HG03025 (cell line): Measurements from ENCODE around the gene DNMBP.
"Not testable (repeated sequence)": the region's sequence is repeated elsewhere in the genome, so short reads cannot be mapped to it uniquely, and the experiment has no call there.

Experiments
- ATAC-seq: cut with Tn5 transposase; IDR thresholded peaks from one replicate; pipeline ENCODE4 v1.9.1; 2021; ENCODE audit warnings: mild to moderate bottlenecking, moderate library complexity; ENCODE audit not compliant: unreplicated experiment, low FRiP score

Gene DNMBP

GRCh38 chr10:99921948-99922347 lies 87.8 kb downstream of the DNMBP start:
- ATAC-seq, result no peak

- ATAC-seq, result no peak
Observed at GRCh38 chr10:99920901-99921300, 88.8 kb downstream of the DNMBP start.

GRCh38 chr10:99920486-99920885 lies 89.3 kb downstream of the DNMBP start:
- ATAC-seq, result no peak

DNA sequence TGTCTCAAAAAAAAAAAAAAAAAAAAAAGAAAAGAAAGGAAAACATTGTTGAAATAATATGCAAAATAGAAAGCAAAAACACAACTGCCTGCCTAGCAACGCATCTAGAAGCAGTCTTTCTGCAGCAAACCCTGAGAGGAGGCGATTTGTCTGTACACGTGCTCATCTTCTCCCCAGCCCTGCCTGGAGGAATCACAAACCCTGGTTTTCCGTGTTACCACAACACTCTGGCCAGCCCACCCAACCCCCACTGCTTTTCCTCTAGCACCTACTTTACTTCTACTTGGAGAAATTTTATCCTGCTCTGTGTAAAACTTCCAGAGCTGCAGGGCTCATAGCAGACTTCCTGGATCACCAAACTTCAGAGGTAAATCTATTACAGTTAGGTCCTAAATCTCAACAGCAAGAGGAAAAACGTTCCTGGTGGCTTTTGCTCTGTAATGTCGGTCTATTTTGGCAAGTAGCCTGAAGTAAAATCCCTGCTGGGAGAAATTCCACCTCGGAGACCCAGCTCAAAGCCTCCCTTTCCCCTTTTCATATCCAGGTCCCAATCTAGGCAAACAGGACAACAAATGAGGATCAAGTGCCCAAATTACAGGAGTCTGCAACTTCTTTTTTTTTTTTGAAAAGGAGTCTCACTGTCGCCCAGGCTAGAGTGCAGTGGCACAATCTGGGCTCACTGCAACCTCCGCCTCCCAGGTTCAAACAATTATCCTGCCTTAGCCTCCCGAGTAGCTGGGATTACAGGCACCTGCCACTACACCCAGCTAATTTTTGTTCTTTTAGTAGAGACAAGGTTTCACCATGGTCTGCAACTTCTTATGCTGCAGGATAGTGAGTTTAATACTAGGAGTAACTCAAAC lies 91.6 kb downstream of the DNMBP start:
- ATAC-seq, result no peak

DNA sequence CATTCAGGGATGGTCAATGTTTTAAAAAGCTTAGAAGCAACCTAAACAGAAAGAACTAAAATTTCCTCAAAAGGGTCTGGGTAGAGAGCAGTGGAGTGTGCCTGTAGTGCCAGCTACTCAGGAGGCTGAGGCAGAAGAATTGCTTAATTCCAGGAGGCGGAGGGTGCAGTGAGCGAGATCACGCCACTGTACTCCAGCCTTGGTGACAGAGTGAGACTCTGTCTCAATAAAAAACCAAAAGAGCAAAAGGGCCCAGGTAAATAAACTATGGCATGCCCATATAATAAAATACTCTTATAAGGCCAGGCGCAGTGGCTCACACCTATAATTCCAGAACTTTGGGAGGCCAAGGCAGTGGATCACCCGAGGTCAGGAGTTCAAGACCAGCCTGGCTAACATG lies 93.0 kb downstream of the DNMBP start:
- no peak for ATAC-seq

DNA sequence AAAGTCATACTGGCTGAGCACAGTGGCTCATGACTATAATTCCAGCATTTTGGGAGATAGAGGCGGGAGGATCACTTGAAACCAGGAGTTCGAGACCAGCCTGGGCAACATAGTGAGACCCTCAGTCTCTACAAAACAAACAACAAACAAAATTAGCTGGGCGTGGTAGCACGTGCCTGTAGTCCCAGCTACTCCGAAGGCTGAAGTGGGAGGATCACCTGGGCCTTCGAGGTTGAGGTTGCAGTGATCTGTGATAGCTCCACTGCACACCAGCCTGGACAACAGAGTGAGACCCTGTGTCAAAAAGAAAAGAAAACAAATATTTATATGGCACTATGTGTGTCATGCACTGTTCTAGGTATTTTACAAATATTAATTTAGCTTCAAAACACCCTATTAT lies 94.3 kb downstream of the DNMBP start:
- no peak for ATAC-seq

- no peak for ATAC-seq
Observed at GRCh38 chr10:99914236-99914635, 95.5 kb downstream of the DNMBP start.

- no peak for ATAC-seq
Observed at GRCh38 chr10:99913831-99914235, 95.9 kb downstream of the DNMBP start.

- no peak for ATAC-seq
Observed at GRCh38 chr10:99912041-99912440, 97.7 kb downstream of the DNMBP start.

DNA sequence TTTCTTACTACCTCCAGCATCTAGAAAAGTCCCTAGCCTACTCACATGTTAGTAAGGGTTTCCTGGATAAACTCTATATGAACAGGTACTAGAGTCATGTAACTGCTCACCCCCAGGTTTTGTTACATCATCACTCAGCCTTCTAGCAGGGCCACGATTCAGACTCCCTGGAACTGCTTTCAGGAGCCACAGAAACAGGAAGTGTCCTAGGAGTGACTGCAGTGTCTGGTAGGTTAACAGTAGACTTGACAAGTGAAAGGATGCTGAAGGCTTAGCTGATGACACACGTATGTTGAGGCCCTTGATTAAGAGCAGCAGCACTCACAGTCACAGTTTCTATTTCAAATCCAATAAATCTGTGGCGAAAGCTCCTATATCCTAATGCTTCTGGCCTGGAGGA lies 101.2 kb downstream of the DNMBP start:
- ATAC-seq, result no peak

DNA sequence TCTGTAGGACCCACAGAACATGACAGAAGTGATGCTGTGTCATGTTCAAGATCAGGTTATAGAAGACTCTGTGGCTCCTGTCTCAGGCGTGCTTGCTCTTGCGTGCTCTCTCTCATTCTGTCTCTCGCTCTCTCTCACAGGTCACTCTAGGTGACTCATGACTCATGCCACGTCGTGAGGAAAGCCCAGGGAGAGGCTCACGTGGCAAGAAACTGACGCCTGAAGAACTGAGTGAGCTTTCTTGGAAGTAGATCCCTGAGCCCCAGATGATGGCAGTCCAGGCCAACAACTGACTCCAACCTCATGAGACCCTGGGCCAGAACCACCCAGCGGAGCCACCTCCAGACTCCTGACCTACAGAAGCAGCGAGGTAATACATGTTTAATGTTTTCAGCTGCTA lies 103.3 kb downstream of the DNMBP start:
- ATAC-seq, result no peak

- no peak for ATAC-seq
Observed at GRCh38 chr10:99905971-99906370, 103.8 kb downstream of the DNMBP start.

DNA sequence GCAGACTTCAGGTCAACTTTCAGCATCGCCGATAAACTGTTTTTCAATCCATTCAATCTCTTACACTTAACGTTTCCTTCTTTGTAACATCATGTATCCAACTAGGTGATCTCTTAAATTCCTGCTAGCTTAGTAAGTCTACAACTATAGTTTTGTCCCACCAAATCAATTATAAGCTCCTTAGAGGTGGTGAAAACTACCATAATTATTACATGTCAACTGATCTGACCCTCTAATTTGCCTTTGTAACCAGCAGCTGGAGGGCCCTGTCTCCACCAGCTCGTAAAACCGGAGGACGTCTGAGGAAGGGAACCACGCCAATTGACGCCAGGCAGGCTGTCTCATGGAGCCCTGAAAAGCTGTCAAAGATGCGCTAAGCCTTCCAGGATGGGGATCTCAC lies 113.9 kb downstream of the DNMBP start:
- ATAC-seq, result no peak

DNA sequence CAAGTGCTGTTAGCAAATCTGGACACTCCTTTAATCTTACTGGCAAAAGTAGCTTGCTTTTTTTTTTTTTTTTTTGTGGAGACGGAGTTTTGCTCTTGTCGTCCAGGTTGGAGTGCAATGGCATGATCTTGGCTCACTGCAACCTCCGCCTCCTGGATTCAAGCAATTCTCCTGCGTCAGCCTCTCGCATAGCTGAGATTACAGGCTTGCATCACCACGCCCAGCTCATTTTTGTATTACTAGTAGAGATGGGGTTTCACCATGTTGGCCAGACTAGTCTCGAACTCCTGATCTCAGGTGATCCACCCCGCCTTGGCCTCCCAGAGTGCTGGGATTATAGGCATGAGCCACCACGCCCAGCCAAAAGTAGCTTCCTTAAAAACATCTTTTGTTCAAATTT lies 114.7 kb downstream of the DNMBP start:
- not testable (repeated sequence) for ATAC-seq

DNA sequence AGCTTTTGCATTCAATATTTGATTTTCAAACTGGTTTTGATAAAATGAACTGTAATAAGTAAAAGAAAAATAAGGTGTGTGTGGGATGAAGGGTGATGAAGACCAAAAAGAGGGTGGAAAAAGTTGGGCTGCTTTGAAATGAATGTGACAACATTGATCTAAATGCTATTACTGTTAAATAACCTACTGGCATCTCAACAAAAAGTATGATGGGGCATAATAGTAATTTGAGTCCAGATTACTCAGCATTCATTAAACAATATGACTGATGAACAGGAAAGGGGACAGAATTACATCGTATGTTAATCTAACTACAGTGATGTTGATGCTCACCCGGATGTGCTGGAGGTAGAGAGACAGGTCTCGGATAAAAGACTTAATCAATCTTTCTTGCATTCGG lies 115.1 kb downstream of the DNMBP start:
- no peak for ATAC-seq

GRCh38 chr10:99888622-99889021 lies 121.1 kb downstream of the DNMBP start:
- ATAC-seq, result no peak

DNA sequence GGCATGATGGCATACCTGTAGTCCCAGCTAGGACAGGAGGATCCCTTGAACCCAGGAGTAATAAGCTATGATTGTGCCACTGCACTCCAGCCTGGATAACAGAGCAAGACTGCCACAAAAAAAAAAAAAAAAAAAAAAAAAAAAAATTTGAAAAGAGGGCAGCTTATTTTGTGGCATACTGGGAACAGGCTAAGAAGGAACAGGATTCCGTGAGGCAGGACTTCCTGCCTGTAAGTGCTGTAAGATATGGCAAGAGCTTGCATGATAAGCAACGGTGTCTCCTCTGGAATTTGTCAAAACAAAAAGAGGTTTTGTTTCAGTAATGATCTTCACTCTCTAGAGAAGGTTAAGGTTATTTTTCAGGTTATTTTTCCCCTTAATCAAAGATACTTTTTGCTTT lies 126.2 kb downstream of the DNMBP start:
- no peak for ATAC-seq

- ATAC-seq, result no peak
Observed at GRCh38 chr10:99881371-99881770, 128.4 kb downstream of the DNMBP start.

GRCh38 chr10:99880080-99880835 lies 129.5 kb downstream of the DNMBP start:
- no peak for ATAC-seq

- no peak for ATAC-seq
Observed at GRCh38 chr10:99875473-99875872, 134.3 kb downstream of the DNMBP start.

- no peak for ATAC-seq
Observed at GRCh38 chr10:99874341-99875085, 135.2 kb downstream of the DNMBP start.
